H9 (cell line): Measurements from ENCODE around the gene AGXT. TPM values are rescaled to one million over a fixed set of nuclear protein-coding genes. Genes with fewer than 3 reads are reported as not detected.

Experiments
- DNase-seq: peaks from one replicate; pipeline ENCODE4 v3.0.0-alpha.2; 2017
- H2AFZ ChIP-seq: one replicate; pipeline ENCODE4 v1.6.1; 2013; ENCODE audit warnings: mild to moderate bottlenecking, low read length, control low read depth, moderate library complexity
- H2AK5ac ChIP-seq: 2 replicates; pipeline ENCODE4 v1.6.1; 2013; ENCODE audit warnings: low read length, control low read depth, mixed read lengths; ENCODE audit not compliant: insufficient read length
- H2BK120ac ChIP-seq: one replicate; pipeline ENCODE4 v1.6.1; 2013; ENCODE audit warnings: low read depth, mild to moderate bottlenecking, low read length, control low read depth, inconsistent platforms; ENCODE audit not compliant: poor library complexity, severe bottlenecking
- H2BK12ac ChIP-seq: 2 replicates; pipeline ENCODE4 v1.6.1; 2013; ENCODE audit warnings: low read length, control low read depth, mixed read lengths, low read depth; ENCODE audit not compliant: insufficient read length
- H2BK15ac ChIP-seq: 2 replicates; pipeline ENCODE4 v1.6.1; 2013; ENCODE audit warnings: low read depth, low read length, control low read depth
- H2BK20ac ChIP-seq: one replicate; pipeline ENCODE4 v1.6.1; 2013; ENCODE audit warnings: low read depth, mild to moderate bottlenecking, low read length, control low read depth, inconsistent platforms; ENCODE audit not compliant: poor library complexity, severe bottlenecking
- H2BK5ac ChIP-seq: 2 replicates; pipeline ENCODE4 v1.6.1; 2013; ENCODE audit warnings: low read length, control low read depth, mixed read lengths; ENCODE audit not compliant: insufficient read length
- H3K14ac ChIP-seq: 2 replicates; pipeline ENCODE4 v1.6.1; 2013; ENCODE audit warnings: low read length, control low read depth; ENCODE audit not compliant: insufficient read depth
- H3K18ac ChIP-seq: 2 replicates; pipeline ENCODE4 v1.6.1; 2013; ENCODE audit warnings: low read depth, mild to moderate bottlenecking, mixed read lengths, low read length, control low read depth; ENCODE audit not compliant: insufficient read length
- H3K23ac ChIP-seq: 2 replicates; pipeline ENCODE4 v1.6.1; 2013; ENCODE audit warnings: low read length, control low read depth, mixed read lengths, low read depth; ENCODE audit not compliant: insufficient read length
- H3K23me2 ChIP-seq: 2 replicates; pipeline ENCODE4 v1.6.1; 2013; ENCODE audit warnings: low read depth, mild to moderate bottlenecking, mixed read lengths, low read length, control low read depth; ENCODE audit not compliant: insufficient read length, poor library complexity, severe bottlenecking
- H3K27ac ChIP-seq: 2 replicates; pipeline ENCODE4 v1.5.1; 2013; ENCODE audit warnings: low read length, control low read depth, mixed read lengths, low read depth; ENCODE audit not compliant: insufficient read length
- H3K27me3 ChIP-seq: 2 replicates; pipeline ENCODE4 v1.6.1; 2013; ENCODE audit warnings: low read length, control low read depth, inconsistent platforms; ENCODE audit not compliant: insufficient read depth
- H3K4ac ChIP-seq: 2 replicates; pipeline ENCODE4 v1.6.1; 2013; ENCODE audit warnings: low read depth, mild to moderate bottlenecking, control low read depth, inconsistent platforms, low read length, moderate library complexity
- H3K4me1 ChIP-seq: 2 replicates; pipeline ENCODE4 v1.6.1; 2013; ENCODE audit warnings: low read length, control low read depth, inconsistent platforms; ENCODE audit not compliant: insufficient read depth
- H3K4me2 ChIP-seq: 2 replicates; pipeline ENCODE4 v1.6.1; 2013; ENCODE audit warnings: low read length, control low read depth, mixed read lengths; ENCODE audit not compliant: insufficient read length, insufficient read depth
- H3K56ac ChIP-seq: 2 replicates; pipeline ENCODE4 v1.6.1; 2013; ENCODE audit warnings: low read depth, mild to moderate bottlenecking, mixed read lengths, low read length, control low read depth; ENCODE audit not compliant: insufficient read length
- H3K79me1 ChIP-seq: 2 replicates; pipeline ENCODE4 v1.6.1; 2013; ENCODE audit warnings: low read depth, mild to moderate bottlenecking, moderate library complexity, low read length, control low read depth, inconsistent platforms; ENCODE audit not compliant: insufficient read depth, poor library complexity, severe bottlenecking
- H3K79me2 ChIP-seq: 2 replicates; pipeline ENCODE4 v1.6.1; 2013; ENCODE audit warnings: low read length, control low read depth, inconsistent platforms; ENCODE audit not compliant: insufficient read depth
- H3K9ac ChIP-seq: 2 replicates; pipeline ENCODE4 v1.6.1; 2013; ENCODE audit warnings: low read length, control low read depth, mixed read lengths; ENCODE audit not compliant: insufficient read length; ENCODE audit errors: extremely low read depth
- H3K9me3 ChIP-seq: one replicate; pipeline ENCODE4 v1.6.1; 2013; ENCODE audit warnings: low read depth, low read length, inconsistent platforms; ENCODE audit not compliant: control insufficient read depth
- H3T11ph ChIP-seq: one replicate; pipeline ENCODE4 v1.6.1; 2013; ENCODE audit warnings: mild to moderate bottlenecking, low read length, control low read depth, inconsistent platforms
- H4K20me1 ChIP-seq: one replicate; pipeline ENCODE4 v1.6.1; 2013; ENCODE audit not compliant: control insufficient read depth, insufficient read length, insufficient read depth
- H4K5ac ChIP-seq: 2 replicates; pipeline ENCODE4 v1.6.1; 2013; ENCODE audit warnings: low read depth, mild to moderate bottlenecking, mixed read lengths, low read length, control low read depth; ENCODE audit not compliant: insufficient read length
- H4K8ac ChIP-seq: replicated peaks from 2 replicates; pipeline ENCODE4 v1.6.1; 2013; ENCODE audit warnings: low read length, control low read depth, mixed read lengths, low read depth; ENCODE audit not compliant: insufficient read length
- H4K91ac ChIP-seq: 2 replicates; pipeline ENCODE4 v1.6.1; 2013; ENCODE audit warnings: low read depth, mild to moderate bottlenecking, moderate library complexity, mixed read lengths, low read length, control low read depth; ENCODE audit not compliant: insufficient read length
- H3K27ac Mint-ChIP-seq, 3 experiments: 2 replicates in 2 of 3; 3 replicates in 1 of 3; pipeline ENCODE4 v1.8.0; 2020 to 2021; ENCODE audit warnings: mixed read lengths in 3 of 3, mild to moderate bottlenecking in 1 of 3, moderate library complexity in 1 of 3
- H3K27me3 Mint-ChIP-seq: 2 replicates; pipeline ENCODE4 v1.8.0; 2021; ENCODE audit warnings: low read depth, mild to moderate bottlenecking, moderate library complexity, mixed read lengths
- H3K36me3 Mint-ChIP-seq, 3 experiments: 2 replicates in 2 of 3; 3 replicates in 1 of 3; pipeline ENCODE4 v1.8.0; 2020 to 2021; ENCODE audit warnings: low read depth in 3 of 3, mixed read lengths in 3 of 3; ENCODE audit not compliant: insufficient read depth in 1 of 3
- H3K4me1 Mint-ChIP-seq, 2 experiments: 2 replicates each; pipeline ENCODE4 v1.8.0; 2020; ENCODE audit warnings: mixed read lengths in 2 of 2
- H3K4me3 Mint-ChIP-seq, 2 experiments: 2 replicates in 1 of 2; 3 replicates in 1 of 2; pipeline ENCODE4 v1.8.0; 2020 to 2021; ENCODE audit warnings: mild to moderate bottlenecking in 2 of 2, mixed read lengths in 2 of 2, moderate library complexity in 1 of 2
- H3K9me3 Mint-ChIP-seq, 2 experiments: 2 replicates in 1 of 2; 3 replicates in 1 of 2; pipeline ENCODE4 v1.8.0; 2020; ENCODE audit warnings: mild to moderate bottlenecking in 2 of 2, mixed read lengths in 2 of 2, moderate library complexity in 1 of 2
- CTCF ChIP-seq: fragments of 200-600 bp; sonication (generic); conservative IDR thresholded peaks from 3 replicates; pipeline ENCODE4 v1.8.0; 2021; ENCODE audit warnings: antibody characterized with exemption, mild to moderate bottlenecking
- WGBS: extraction: QIAGEN DNeasy Blood & Tissue Kit; methylation state at CpG from one replicate; pipeline ENCODE4 v1.1.7; 2013; ENCODE audit warnings: missing lambda C conversion rate, low lambda C conversion rate, mixed read lengths; ENCODE audit not compliant: insufficient read length; ENCODE audit errors: extremely low coverage; 5-methylcytosine and 5-hydroxymethylcytosine counted together
- total RNA-seq: library from RNA; stranded (reverse); gene quantifications from 2 replicates; pipeline ENCODE4 v1.2.1, GENCODE V29; 2021

AGXT gene
- total RNA-seq, 1 experiment from 2014 or later: not detected

GRCh38 chr2:240891492-240892340, 23.1 kb downstream of the AGXT start:
- Histone ChIP-seq H4K5ac (no peak overlapping the region), H3T11ph (no peak overlapping the region), H4K91ac (no peak overlapping the region), H3K79me1 (no peaks in the 10 kb centered on the region), H3K14ac (no peak overlapping the region; the same call in 1 of the 2 replicates), H2BK5ac (no peak overlapping the region), H2AFZ (no peak overlapping the region), H3K27ac (no peak overlapping the region), H3K27me3 (no peaks in the 10 kb centered on the region), H2BK12ac (no peak overlapping the region), H2BK120ac (no peak overlapping the region), H3K9ac (no peak overlapping the region), H3K56ac (no peak overlapping the region), H4K8ac (no peak overlapping the region), H3K18ac (no peak overlapping the region), H3K23me2 (no peaks in the 10 kb centered on the region), H3K4ac (no peak overlapping the region), H2BK20ac (no peak overlapping the region), H3K4me2 (no peak overlapping the region), H2BK15ac (no peak overlapping the region), H4K20me1 (no peaks in the 10 kb centered on the region), H2AK5ac (no peak overlapping the region), H3K4me1 (no peaks in the 10 kb centered on the region), H3K79me2 (no peaks in the 10 kb centered on the region), H3K23ac (no peak overlapping the region), H3K9me3 (no peaks in the 10 kb centered on the region)
- no peaks in the 10 kb centered on the region for H3K36me3 Mint-ChIP-seq
- DNase-seq: no peak
- no peak overlapping the region for H3K27ac Mint-ChIP-seq
- no CpG with 5 or more reads among the region's 20 CpGs for WGBS
- H3K9me3 Mint-ChIP-seq: no peaks in the 10 kb centered on the region
- H3K4me1 Mint-ChIP-seq: peaks cover 6 to 12% of the 10 kb centered on the region in 2 experiments
- no peak overlapping the region for H3K4me3 Mint-ChIP-seq
- no peak for TF ChIP-seq CTCF
- H3K27me3 Mint-ChIP-seq: no peaks in the 10 kb centered on the region
